Heart left ventricle (tissue), 16 donors: Measurements from ENCODE around the gene SLC26A11. TPM values are rescaled to one million over a fixed set of nuclear protein-coding genes. Genes with fewer than 3 reads are reported as not detected.
A peak's percentile ranks its signal among the peaks of the same experiment; 100 is the strongest.
"Not testable (repeated sequence)": the region's sequence is repeated elsewhere in the genome, so short reads cannot be mapped to it uniquely, and the experiment has no call there.

Source experiments
- ATAC-seq, 4 donors: fragments of 200-7000 bp; cut with Tn5 transposase; one replicate each; pipeline ENCODE4 v1.9.1; 2020 to 2022; ENCODE audit warnings: moderate library complexity in 4 of 4, mild to moderate bottlenecking in 3 of 4, moderate number of reproducible peaks in 1 of 4
- DNase-seq, 5 donors: peaks; one replicate each; pipeline ENCODE4 v3.0.0-alpha.2; 2020
- H3K27ac ChIP-seq, 12 donors: fragments of 200-600 bp; sonication (generic) in 4 of 12; one replicate each; pipeline versions ENCODE4 v1.5.0 to v1.8.0; 2016 to 2022; ENCODE audit warnings: mild to moderate bottlenecking in 2 of 12
- H3K27me3 ChIP-seq, 9 donors: fragments of 200-600 bp; sonication (generic) in 2 of 9; one replicate each; pipeline versions ENCODE4 v1.5.1 to v1.8.0; 2016 to 2022; ENCODE audit warnings: mild to moderate bottlenecking in 3 of 9
- H3K36me3 ChIP-seq, 9 donors: fragments of 200-600 bp; sonication (generic) in 2 of 9; one replicate each; pipeline versions ENCODE4 v1.5.0 to v1.8.0; 2018 to 2022; ENCODE audit warnings: mild to moderate bottlenecking in 2 of 9
- H3K4me1 ChIP-seq, 12 donors: fragments of 200-600 bp; sonication (generic) in 4 of 12; one replicate each; pipeline versions ENCODE4 v1.5.0 to v1.8.0; 2016 to 2022; ENCODE audit warnings: mild to moderate bottlenecking in 3 of 12
- H3K4me3 ChIP-seq, 12 donors: fragments of 200-600 bp; sonication (generic) in 4 of 12; one replicate each; pipeline versions ENCODE4 v1.5.0 to v1.8.0; 2017 to 2022; ENCODE audit warnings: mild to moderate bottlenecking in 9 of 12, moderate library complexity in 4 of 12
- H3K9me3 ChIP-seq, 12 donors: fragments of 200-600 bp; sonication (generic) in 4 of 12; one replicate each; pipeline versions ENCODE4 v1.5.0 to v1.8.0; 2016 to 2022; ENCODE audit warnings: mild to moderate bottlenecking in 1 of 12
- POLR2A ChIP-seq, 2 donors: fragments of 450-650 bp; IDR thresholded peaks; one replicate each; pipeline ENCODE4 v1.6.1; 2017; ENCODE audit warnings: antibody characterized with exemption in 2 of 2, mild to moderate bottlenecking in 2 of 2, moderate library complexity in 2 of 2
- WGBS, 4 donors: extraction: QIAGEN DNeasy Blood & Tissue Kit in 2 of 4; methylation state at CpG; one replicate each; pipeline versions ENCODE4 v1.1.5 to v1.1.7; 2013 to 2018; 5-methylcytosine and 5-hydroxymethylcytosine counted together
- intact Hi-C, 10 donors: fragments of 100-400 bp; cut with DNase I; formaldehyde crosslinking; loops; one replicate each; pipeline versions ENCODE4 v1.11.1 to v1.14.2; 2022
- polyA plus RNA-seq, 2 donors: library from polyadenylated mRNA; stranded (reverse); fragments of 200-250 nt; gene quantifications; one replicate each; pipeline ENCODE4 v1.2.3, GENCODE V29; 2013
- total RNA-seq, 9 donors: library from RNA; depleted of rRNA in 2 of 9; stranded (reverse); fragments of >200 nt in 2 of 9; fragmentation: NEBNext Ultra II Directional in 3 of 9; extraction: Animal tissue kit (Norgen Biotek cat#: 25700) in 3 of 9; gene quantifications; one replicate each; pipeline versions ENCODE4 v1.1.0 to v1.2.4, GENCODE V29; 2016 to 2023
- TF ChIP-seq, protein P1 (sequence below), 12 donors: fragments of 200-600 bp; sonication (generic) in 4 of 12; IDR thresholded peaks; one replicate each; pipeline versions ENCODE4 v1.5.0 to v1.8.0; 2018 to 2022; ENCODE audit warnings: antibody characterized with exemption in 12 of 12, mild to moderate bottlenecking in 5 of 12
- donor health status: ischemic (EF 13 %, LVEDD 7.1; RV severe dilation, severe dysfunction).
- donor health status: healthy with polysubstance abuse.
- donor health status: DM: no; HTN: yes; CAD: no.
- donor health status: DM: no; HTN: no; CAD: no.
- donor health status: ischemic (EF 25% LVEDD 6.9; RV normal size, moderate dysfunction).
- donor health status: ischemic (EF 25% LVEDD 5.7; RV mildly dilated, moderate dysfunction).
- donor health status: healthy.
- donor health status: DM: yes; HTN: yes; CAD: no.
- donor health status: ischemic (EF 35%, LVEDD 5.7; RV mildly dilated, moderate dysfunction).
- donor health status: nonischemic (EF 11% LVEDD 7.7; RV severe dilation, severe dysfunction).
- donor health status: DM: yes; HTN: yes; CAD: no.
- donor health status: PGD.
- donor health status: ischemic (EF 29% LVEDD 5.4; RV normal size, mild dysfunction).
- donor health status: nonischemic (EF 23%, LVEDD 6.1; RV moderate dilation, normal function).

The SLC26A11 gene
- total and polyA plus RNA-seq, 11 donors: 2.4 to 13.0 (median 4.1) TPM

DNA sequence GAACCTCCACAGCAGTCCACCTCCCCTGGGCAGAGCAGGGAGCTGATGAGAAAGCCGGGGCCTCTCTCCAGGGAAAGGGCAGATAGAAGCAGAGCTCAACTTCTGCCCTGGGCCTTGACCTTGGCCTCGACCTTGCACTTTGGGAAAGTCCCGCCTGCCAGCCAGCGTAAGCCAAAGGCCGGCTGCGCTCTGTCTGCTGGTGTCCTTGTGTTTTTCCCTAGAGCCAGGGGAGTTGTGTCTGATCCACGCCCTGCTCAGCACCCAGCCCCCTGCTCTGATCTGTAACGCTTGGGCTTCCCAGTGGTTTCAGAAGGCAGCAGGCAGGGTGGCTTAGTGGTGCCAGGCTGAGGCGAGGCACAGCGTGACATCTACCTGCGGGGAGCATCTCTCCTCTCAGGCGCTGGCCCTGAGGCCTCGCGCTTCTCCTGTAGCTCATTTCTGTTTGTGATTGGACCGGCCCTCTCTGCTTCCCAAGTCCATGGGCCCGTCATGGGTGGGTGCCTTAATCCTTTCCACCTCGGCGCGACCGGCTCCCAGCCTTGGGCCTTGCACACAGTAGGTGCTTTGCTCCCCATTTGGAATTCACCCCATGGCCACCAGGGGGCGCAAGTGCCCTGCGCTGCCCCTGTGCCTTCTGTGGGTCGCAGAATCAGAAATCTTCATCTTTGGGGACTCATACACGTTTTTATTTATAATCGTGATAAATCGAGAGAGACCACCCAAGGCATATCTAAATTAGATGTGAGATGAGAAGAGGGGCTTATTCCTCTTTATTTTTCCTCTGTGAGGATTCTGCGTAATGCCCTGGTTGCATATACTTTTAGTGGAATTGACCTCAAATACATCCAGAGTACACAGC, 24.3 kb upstream of the SLC26A11 start:
- peaks cover 0 to 20% (median 10%) of the 10 kb centered on the region in 12 donors for H3K4me1 ChIP-seq
- TF ChIP-seq, protein P1, sequence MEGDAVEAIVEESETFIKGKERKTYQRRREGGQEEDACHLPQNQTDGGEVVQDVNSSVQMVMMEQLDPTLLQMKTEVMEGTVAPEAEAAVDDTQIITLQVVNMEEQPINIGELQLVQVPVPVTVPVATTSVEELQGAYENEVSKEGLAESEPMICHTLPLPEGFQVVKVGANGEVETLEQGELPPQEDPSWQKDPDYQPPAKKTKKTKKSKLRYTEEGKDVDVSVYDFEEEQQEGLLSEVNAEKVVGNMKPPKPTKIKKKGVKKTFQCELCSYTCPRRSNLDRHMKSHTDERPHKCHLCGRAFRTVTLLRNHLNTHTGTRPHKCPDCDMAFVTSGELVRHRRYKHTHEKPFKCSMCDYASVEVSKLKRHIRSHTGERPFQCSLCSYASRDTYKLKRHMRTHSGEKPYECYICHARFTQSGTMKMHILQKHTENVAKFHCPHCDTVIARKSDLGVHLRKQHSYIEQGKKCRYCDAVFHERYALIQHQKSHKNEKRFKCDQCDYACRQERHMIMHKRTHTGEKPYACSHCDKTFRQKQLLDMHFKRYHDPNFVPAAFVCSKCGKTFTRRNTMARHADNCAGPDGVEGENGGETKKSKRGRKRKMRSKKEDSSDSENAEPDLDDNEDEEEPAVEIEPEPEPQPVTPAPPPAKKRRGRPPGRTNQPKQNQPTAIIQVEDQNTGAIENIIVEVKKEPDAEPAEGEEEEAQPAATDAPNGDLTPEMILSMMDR (IDR thresholded peaks at IDR 0.05): peak; percentile 55 to 93 (median 74)
- no peak for TF ChIP-seq POLR2A (IDR thresholded peaks at IDR 0.05)
- H3K9me3 ChIP-seq: no peaks in the 10 kb centered on the region
- peaks cover 0 to 4% (median 0%) of the 10 kb centered on the region in 9 donors for H3K27me3 ChIP-seq
- intact Hi-C loops: loop anchor here in 1 of 10 donors (10.0 kb wide), 1 partner anchor 51 kb away; the partner anchor contains the start of gene EIF4A3
- H3K4me3 ChIP-seq: no peak overlapping the region
- WGBS, 4 donors: 58 to 75% (median 68%) methylated on average over 16 to 27 of the region's 27 CpGs
- H3K36me3 ChIP-seq: no peaks in the 10 kb centered on the region
- ATAC-seq (no peak), DNase-seq (no peak)
- H3K27ac ChIP-seq: no peak overlapping the region

DNA sequence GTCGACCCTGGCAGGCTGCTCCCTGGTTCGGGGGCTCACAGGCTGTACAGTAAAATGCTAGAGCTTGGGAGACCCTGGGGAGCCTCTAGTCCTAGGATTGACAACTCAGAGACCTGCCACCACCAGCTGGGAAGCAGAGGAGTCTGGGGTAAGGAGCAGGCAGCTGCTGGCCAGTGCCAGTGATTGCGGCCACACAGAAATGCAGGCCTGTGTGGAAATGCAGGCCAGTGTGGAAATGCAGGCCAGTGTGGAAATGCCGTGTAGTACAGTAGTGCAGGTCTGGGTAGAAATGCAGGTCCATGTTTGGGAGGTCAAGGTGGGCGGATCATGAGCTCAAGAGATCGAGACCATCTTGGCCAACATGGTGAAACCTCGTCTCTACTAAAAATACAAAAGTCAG, 23.6 kb upstream of the SLC26A11 start:
- WGBS, 4 donors: 92 to 95% (median 94%) methylated on average over 7 of the region's 7 CpGs

DNA sequence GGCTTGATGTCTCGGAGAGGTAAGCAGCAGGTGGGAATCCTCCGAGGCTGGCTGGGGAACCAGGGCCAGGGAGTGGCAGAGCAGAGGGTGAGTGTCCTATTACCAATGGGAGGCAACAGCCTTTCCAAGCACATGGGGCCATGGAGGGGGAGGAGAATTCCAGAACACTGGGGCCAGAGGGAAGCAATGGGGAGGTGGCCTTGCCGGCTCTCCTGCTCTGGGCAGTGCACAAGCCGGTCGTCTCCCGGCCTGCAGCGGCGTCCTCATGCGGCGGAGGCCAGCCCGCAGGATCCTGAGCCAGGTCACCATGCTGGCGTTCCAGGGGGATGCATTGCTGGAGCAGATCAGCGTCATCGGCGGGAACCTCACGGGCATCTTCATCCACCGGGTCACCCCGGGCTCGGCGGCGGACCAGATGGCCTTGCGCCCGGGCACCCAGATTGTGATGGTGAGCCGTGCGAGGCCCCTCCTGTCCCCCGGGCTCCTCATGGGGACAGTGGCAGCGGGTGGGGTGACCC, 22.0 kb upstream of the SLC26A11 start:
- ATAC-seq: no peak

More for the DNA sequence above, 23.6 kb upstream of the SLC26A11 start:
- ATAC-seq: no peak
- DNase-seq: no peak
- Histone ChIP-seq H3K36me3 (no peaks in the 10 kb centered on the region), H3K9me3 (no peaks in the 10 kb centered on the region), H3K4me1 (peaks cover 0 to 12% (median 3%) of the 10 kb centered on the region in 12 donors), H3K27me3 (no peaks in the 10 kb centered on the region), H3K27ac (no peak overlapping the region), H3K4me3 (no peak overlapping the region)
- intact Hi-C loops: loop anchor here in 1 of 10 donors (10.0 kb wide), 1 partner anchor 52 kb away; the partner anchor contains the start of gene EIF4A3
- TF ChIP-seq POLR2A (IDR thresholded peaks at IDR 0.05): no peak
- TF ChIP-seq, protein P1 (IDR thresholded peaks at IDR 0.05): no peak

DNA sequence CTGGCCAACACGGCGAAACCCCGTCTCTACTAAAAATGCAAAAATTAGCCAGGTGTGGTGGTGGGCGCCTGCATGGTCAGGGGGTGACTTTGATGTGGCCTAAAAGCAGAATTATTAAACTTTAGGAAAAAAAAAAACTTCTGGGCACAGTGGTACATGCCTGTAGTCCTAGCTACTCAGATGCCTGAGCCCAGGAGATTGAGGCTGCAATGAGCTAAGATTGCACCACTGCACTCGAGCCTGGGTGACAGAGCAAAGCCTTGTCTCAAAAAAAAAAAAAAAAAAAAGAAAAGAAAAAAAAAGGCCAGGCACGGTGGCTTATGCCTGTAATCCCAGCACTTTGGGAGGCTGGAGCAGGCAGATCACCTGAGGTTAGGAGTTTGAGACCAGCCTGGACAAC, 20.9 kb upstream of the SLC26A11 start:
- WGBS, 4 donors: 76 to 86% (median 77%) methylated on average over 6 of the region's 6 CpGs
- H3K9me3 ChIP-seq, H3K27me3 ChIP-seq, ATAC-seq, H3K36me3 ChIP-seq, H3K4me1 ChIP-seq, H3K4me3 ChIP-seq, DNase-seq, H3K27ac ChIP-seq: not testable (repeated sequence)
- intact Hi-C loops: loop anchor here in 1 of 10 donors (10.0 kb wide), 1 partner anchor 54 kb away; the partner anchor contains the start of gene EIF4A3

More for the DNA sequence above, 22.0 kb upstream of the SLC26A11 start:
- Histone ChIP-seq H3K4me1 (no peaks in the 10 kb centered on the region), H3K27ac (no peak overlapping the region), H3K36me3 (no peaks in the 10 kb centered on the region), H3K9me3 (no peaks in the 10 kb centered on the region), H3K4me3 (no peak overlapping the region), H3K27me3 (no peaks in the 10 kb centered on the region)
- TF ChIP-seq, protein P1 (IDR thresholded peaks at IDR 0.05): no peak
- no peak for TF ChIP-seq POLR2A (IDR thresholded peaks at IDR 0.05)
- intact Hi-C loops: loop anchor here in 1 of 10 donors (10.0 kb wide), 1 partner anchor 53 kb away; the partner anchor contains the start of gene EIF4A3
- DNase-seq: no peak
- WGBS, 4 donors: 65 to 80% (median 80%) methylated on average over 2 to 27 of the region's 27 CpGs
